ENCODE results near the gene SLC12A6.

GRCh38 chr15:34347951-34348638, 10.5 kb upstream of the SLC12A6 start:
- TF ChIP-seq ZBTB7A (tag by site-specific recombination; IDR thresholded peaks at IDR 0.05; ENCODE audit: low read depth), result no peak
- TF ChIP-seq ZNF16 (tag by site-specific recombination; IDR thresholded peaks at IDR 0.05; ENCODE audit: low read depth), result no peak
- TF ChIP-seq, protein P1, sequence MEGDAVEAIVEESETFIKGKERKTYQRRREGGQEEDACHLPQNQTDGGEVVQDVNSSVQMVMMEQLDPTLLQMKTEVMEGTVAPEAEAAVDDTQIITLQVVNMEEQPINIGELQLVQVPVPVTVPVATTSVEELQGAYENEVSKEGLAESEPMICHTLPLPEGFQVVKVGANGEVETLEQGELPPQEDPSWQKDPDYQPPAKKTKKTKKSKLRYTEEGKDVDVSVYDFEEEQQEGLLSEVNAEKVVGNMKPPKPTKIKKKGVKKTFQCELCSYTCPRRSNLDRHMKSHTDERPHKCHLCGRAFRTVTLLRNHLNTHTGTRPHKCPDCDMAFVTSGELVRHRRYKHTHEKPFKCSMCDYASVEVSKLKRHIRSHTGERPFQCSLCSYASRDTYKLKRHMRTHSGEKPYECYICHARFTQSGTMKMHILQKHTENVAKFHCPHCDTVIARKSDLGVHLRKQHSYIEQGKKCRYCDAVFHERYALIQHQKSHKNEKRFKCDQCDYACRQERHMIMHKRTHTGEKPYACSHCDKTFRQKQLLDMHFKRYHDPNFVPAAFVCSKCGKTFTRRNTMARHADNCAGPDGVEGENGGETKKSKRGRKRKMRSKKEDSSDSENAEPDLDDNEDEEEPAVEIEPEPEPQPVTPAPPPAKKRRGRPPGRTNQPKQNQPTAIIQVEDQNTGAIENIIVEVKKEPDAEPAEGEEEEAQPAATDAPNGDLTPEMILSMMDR (tag by site-specific recombination; IDR thresholded peaks at IDR 0.05), result no peak
- TF ChIP-seq ZNF704 (tag by site-specific recombination; IDR thresholded peaks at IDR 0.05), result no peak
- no peak for TF ChIP-seq KLF9 (tag by site-specific recombination; IDR thresholded peaks at IDR 0.05; ENCODE audit: low read depth)
- TF ChIP-seq, protein P2, sequence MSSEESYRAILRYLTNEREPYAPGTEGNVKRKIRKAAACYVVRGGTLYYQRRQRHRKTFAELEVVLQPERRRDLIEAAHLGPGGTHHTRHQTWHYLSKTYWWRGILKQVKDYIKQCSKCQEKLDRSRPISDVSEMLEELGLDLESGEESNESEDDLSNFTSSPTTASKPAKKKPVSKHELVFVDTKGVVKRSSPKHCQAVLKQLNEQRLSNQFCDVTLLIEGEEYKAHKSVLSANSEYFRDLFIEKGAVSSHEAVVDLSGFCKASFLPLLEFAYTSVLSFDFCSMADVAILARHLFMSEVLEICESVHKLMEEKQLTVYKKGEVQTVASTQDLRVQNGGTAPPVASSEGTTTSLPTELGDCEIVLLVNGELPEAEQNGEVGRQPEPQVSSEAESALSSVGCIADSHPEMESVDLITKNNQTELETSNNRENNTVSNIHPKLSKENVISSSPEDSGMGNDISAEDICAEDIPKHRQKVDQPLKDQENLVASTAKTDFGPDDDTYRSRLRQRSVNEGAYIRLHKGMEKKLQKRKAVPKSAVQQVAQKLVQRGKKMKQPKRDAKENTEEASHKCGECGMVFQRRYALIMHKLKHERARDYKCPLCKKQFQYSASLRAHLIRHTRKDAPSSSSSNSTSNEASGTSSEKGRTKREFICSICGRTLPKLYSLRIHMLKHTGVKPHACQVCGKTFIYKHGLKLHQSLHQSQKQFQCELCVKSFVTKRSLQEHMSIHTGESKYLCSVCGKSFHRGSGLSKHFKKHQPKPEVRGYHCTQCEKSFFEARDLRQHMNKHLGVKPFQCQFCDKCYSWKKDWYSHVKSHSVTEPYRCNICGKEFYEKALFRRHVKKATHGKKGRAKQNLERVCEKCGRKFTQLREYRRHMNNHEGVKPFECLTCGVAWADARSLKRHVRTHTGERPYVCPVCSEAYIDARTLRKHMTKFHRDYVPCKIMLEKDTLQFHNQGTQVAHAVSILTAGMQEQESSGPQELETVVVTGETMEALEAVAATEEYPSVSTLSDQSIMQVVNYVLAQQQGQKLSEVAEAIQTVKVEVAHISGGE (tag by site-specific recombination; conservative IDR thresholded peaks at IDR 0.05; ENCODE audit: low read depth), result no peak
- no peak for TF ChIP-seq ZNF544 (tag by site-specific recombination; IDR thresholded peaks at IDR 0.05)
- TF ChIP-seq ZNF501 (tag by site-specific recombination; IDR thresholded peaks at IDR 0.05), result no peak
- no peak for TF ChIP-seq HOXC10 (CRISPR knock-in tag; IDR thresholded peaks at IDR 0.05)
- no peak for TF ChIP-seq TCF7L2 (IDR thresholded peaks at IDR 0.05; ENCODE audit: borderline replicate concordance, low read depth, low read length)
- no peak for TF ChIP-seq ZBTB21 (tag by site-specific recombination; IDR thresholded peaks at IDR 0.05)
- TF ChIP-seq MZF1 (tag by site-specific recombination; IDR thresholded peaks at IDR 0.05; ENCODE audit: borderline replicate concordance), result no peak
- no peak for TF ChIP-seq ZBTB8A (tag by site-specific recombination; IDR thresholded peaks at IDR 0.05)
- no peak for TF ChIP-seq YY1 (tag by site-specific recombination; IDR thresholded peaks at IDR 0.05)
